Esophagus squamous epithelium (tissue), 5 donors: ENCODE measurements around the gene CUBN. TPM values are rescaled to one million over a fixed set of nuclear protein-coding genes. Genes with fewer than 3 reads are reported as not detected.
A peak's percentile ranks its signal among the peaks of the same experiment; 100 is the strongest.

ENCODE experiments used
- DNase-seq: peaks from one replicate; lab custom pipeline; 2025; lab: John Stamatoyannopoulos, UW
- H3K27ac ChIP-seq, 4 donors: fragments of 200-600 bp; sonication (generic); one replicate each; pipeline ENCODE4 v1.5.1; 2016 to 2019; ENCODE audit warnings: mild to moderate bottlenecking in 1 of 4
- H3K27me3 ChIP-seq, 4 donors: fragments of 200-600 bp; sonication (generic); 1 replicate in 3 of 4; 2 replicates in 1 of 4; pipeline versions ENCODE4 v1.5.1 to v1.6.0; 2017 to 2021; ENCODE audit warnings: antibody characterized with exemption in 1 of 4
- H3K36me3 ChIP-seq, 3 donors: fragments of 200-600 bp; sonication (generic); one replicate each; pipeline ENCODE4 v1.5.1; 2016 to 2019
- H3K4me1 ChIP-seq, 3 donors: fragments of 200-600 bp; sonication (generic); one replicate each; pipeline ENCODE4 v1.5.1; 2017 to 2019
- H3K4me3 ChIP-seq, 4 donors: fragments of 200-600 bp; sonication (generic); 1 replicate in 3 of 4; 2 replicates in 1 of 4; pipeline ENCODE4 v1.5.1; 2016 to 2019; ENCODE audit warnings: mild to moderate bottlenecking in 2 of 4, moderate library complexity in 1 of 4
- H3K9me3 ChIP-seq, 3 donors: fragments of 200-600 bp; sonication (generic); one replicate each; pipeline ENCODE4 v1.5.1; 2016 to 2019
- POLR2A ChIP-seq, 4 donors: fragments of 450-650 bp; IDR thresholded peaks; one replicate each; pipeline ENCODE4 v1.6.1; 2017; ENCODE audit warnings: antibody characterized with exemption in 4 of 4, mild to moderate bottlenecking in 4 of 4, moderate library complexity in 3 of 4
- WGBS, 2 donors: methylation state at CpG; one replicate each; pipeline ENCODE4 v1.1.5; 2018; 5-methylcytosine and 5-hydroxymethylcytosine counted together
- intact Hi-C: fragments of 100-400 bp; cut with DNase I; formaldehyde crosslinking; loops from one replicate; pipeline ENCODE4 v1.15.0; 2022
- total RNA-seq, 4 donors: library from RNA; depleted of rRNA; stranded (reverse); fragments of >200 nt; gene quantifications; one replicate each; pipeline ENCODE4 v1.1.0, GENCODE V29; 2016
- TF ChIP-seq, protein P1 (sequence below), 6 experiments: fragments of 450-650 bp in 4 of 6; fragments of 200-600 bp in 2 of 6; sonication (generic) in 2 of 6; IDR thresholded peaks; one replicate each; pipeline ENCODE4 v1.5.1; 2016 to 2019; ENCODE audit warnings: antibody characterized with exemption in 6 of 6, mild to moderate bottlenecking in 4 of 6, moderate library complexity in 4 of 6
- donor health status: DM: yes; HTN: yes; CAD: no.

The CUBN gene
- total RNA-seq, 4 donors from 2014 or later = 0.15 to 0.83 (median 0.51) TPM

DNA sequence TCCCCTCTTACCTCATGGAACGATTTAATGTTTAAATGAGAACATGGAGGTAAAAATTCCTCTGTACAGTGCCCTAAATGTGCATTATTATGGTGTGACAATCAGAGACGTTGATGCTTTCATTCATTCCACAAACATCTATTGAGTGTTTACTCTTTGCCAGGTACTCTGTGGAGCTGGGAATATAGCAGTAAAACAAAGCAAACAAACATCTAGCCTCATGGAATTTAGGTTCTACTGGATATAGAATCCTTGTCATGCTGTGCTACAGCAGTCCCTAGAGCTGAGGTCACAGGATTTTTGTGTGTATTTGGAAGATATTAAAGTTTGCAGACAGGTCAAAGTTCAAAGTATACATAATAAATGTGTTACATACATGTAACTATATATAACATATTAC, 140.7 kb downstream of the CUBN start:
- peaks cover 0 to 26% (median 0%) of the 10 kb centered on the region in 3 donors for H3K4me1 ChIP-seq
- no peak for TF ChIP-seq POLR2A (IDR thresholded peaks at IDR 0.05)
- TF ChIP-seq, protein P1, sequence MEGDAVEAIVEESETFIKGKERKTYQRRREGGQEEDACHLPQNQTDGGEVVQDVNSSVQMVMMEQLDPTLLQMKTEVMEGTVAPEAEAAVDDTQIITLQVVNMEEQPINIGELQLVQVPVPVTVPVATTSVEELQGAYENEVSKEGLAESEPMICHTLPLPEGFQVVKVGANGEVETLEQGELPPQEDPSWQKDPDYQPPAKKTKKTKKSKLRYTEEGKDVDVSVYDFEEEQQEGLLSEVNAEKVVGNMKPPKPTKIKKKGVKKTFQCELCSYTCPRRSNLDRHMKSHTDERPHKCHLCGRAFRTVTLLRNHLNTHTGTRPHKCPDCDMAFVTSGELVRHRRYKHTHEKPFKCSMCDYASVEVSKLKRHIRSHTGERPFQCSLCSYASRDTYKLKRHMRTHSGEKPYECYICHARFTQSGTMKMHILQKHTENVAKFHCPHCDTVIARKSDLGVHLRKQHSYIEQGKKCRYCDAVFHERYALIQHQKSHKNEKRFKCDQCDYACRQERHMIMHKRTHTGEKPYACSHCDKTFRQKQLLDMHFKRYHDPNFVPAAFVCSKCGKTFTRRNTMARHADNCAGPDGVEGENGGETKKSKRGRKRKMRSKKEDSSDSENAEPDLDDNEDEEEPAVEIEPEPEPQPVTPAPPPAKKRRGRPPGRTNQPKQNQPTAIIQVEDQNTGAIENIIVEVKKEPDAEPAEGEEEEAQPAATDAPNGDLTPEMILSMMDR (IDR thresholded peaks at IDR 0.05) = no peak
- 74 to 79% methylated on average over 2 of the region's 2 CpGs for WGBS, 2 donors
- no peaks in the 10 kb centered on the region for H3K9me3 ChIP-seq
- no peak overlapping the region for H3K27ac ChIP-seq
- no peak for DNase-seq
- no peaks in the 10 kb centered on the region for H3K27me3 ChIP-seq
- H3K36me3 ChIP-seq = no peaks in the 10 kb centered on the region
- intact Hi-C loops = no loop called here
- no peak overlapping the region for H3K4me3 ChIP-seq

DNA sequence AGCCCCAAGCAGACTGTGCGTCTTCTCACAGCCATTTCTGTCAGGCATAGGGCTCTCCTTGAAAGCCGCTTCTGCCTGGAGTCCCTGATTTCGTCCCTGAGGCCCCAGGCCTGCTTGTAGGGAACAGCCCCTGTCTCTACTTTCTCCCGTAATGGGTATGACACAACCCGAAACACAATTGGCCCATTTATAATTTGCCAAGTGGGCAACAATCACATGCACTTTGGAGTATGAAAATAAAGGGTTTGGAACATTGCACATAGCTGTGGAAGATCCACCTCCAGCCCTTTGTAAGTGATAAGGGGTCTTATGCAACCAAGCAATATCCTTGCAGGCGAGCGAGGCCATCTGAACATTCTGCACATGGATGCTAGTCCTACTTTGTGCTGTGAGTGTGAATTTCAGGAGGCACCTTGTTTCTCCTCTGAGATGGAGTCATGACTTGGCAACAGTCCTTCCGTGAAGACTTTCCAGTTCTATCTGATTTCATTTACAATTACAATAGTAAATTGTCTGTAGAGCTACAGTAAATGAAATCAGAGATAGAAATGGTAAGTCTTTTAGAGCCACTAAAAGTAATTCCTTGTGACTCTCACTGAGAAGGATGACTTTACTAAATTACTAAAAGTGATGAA, 141.5 kb downstream of the CUBN start:
- H3K4me1 ChIP-seq = peaks cover 0 to 25% (median 0%) of the 10 kb centered on the region in 3 donors
- 80 to 84% methylated on average over 8 of the region's 8 CpGs for WGBS, 2 donors
- H3K9me3 ChIP-seq = no peaks in the 10 kb centered on the region
- intact Hi-C loops = no loop called here
- TF ChIP-seq, protein P1 (IDR thresholded peaks at IDR 0.05) = no peak
- no peak for TF ChIP-seq POLR2A (IDR thresholded peaks at IDR 0.05)
- no peak for DNase-seq
- H3K27me3 ChIP-seq = no peaks in the 10 kb centered on the region
- peak overlapping the region in 3 of 4 donors; percentile 37 to 68 (median 60) for H3K27ac ChIP-seq
- no peaks in the 10 kb centered on the region for H3K36me3 ChIP-seq
- no peak overlapping the region for H3K4me3 ChIP-seq

DNA sequence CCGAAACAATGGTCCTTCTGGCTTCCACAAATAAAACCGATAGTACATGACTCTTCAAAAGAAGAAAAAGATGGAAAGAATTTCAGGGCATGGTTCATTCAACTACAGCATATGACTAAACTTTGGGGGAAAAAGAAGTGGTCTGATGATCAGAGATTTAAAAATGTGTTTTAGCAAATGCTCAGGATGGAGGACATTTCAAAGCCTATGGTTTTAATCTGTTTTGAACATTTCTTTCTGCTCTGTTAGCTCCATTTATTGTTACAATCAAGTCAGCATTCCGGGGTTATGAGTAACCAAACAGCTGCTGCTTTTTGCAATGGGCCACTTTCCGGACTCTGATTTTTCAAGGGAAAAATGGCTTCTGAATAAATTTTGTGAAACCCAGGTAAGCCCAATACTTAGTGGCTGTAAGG, 142.4 kb downstream of the CUBN start:
- no peaks in the 10 kb centered on the region for H3K27me3 ChIP-seq
- H3K4me3 ChIP-seq = no peak overlapping the region
- 28 to 62% methylated on average over 4 of the region's 4 CpGs for WGBS, 2 donors
- TF ChIP-seq, protein P1 (IDR thresholded peaks at IDR 0.05) = no peak
- TF ChIP-seq POLR2A (IDR thresholded peaks at IDR 0.05) = no peak
- H3K4me1 ChIP-seq = peaks cover 0 to 21% (median 0%) of the 10 kb centered on the region in 3 donors
- H3K27ac ChIP-seq = peak overlapping the region; percentile 4 to 68 (median 48)
- intact Hi-C loops = no loop called here
- no peaks in the 10 kb centered on the region for H3K9me3 ChIP-seq
- DNase-seq = no peak
- no peaks in the 10 kb centered on the region for H3K36me3 ChIP-seq

DNA sequence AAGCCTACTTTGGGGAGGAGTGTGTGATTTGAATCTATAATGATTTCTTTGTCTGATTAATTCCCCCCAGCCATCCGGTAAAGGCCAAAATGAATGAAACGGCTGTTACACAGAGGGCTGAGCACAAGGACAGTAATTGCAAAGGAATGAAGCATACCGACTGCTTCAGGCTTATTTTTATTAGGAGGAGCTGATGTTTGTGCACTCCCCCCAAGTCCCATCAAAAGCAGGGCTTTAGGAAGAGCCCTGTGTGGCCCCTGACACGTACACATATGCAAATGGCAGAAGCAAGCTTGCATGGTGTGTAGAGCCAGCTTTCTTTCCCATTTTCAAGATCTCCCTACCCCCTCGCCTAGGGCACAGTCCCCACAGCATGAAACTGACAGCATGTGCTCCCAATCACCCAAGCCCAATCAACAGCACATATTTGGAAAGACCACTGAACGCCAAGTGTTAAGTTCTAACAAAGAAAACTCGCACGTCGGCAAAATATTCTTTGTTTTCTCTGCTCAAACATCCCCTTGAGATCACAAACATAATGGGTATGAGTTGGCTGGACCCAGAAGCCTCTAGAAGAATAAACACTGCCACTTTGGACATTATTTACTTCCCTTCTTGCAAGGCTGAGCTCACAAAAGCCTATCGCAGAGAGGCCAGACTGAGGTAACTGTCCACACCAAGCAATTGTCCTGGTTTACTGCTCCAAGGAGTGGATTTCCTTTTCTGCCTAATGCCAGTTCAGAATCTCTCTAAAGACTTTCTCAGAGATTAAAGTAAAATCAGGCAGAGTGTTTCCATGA, 143.0 kb downstream of the CUBN start:
- Histone ChIP-seq H3K9me3 (no peaks in the 10 kb centered on the region), H3K36me3 (no peaks in the 10 kb centered on the region), H3K27me3 (no peaks in the 10 kb centered on the region), H3K4me3 (no peak overlapping the region), H3K27ac (peak overlapping the region; percentile 4 to 68 (median 40)), H3K4me1 (peaks cover 0 to 21% (median 0%) of the 10 kb centered on the region in 3 donors)
- no peak for TF ChIP-seq POLR2A (IDR thresholded peaks at IDR 0.05)
- TF ChIP-seq, protein P1 (IDR thresholded peaks at IDR 0.05) = no peak
- DNase-seq = no peak
- WGBS, 2 donors = 39 to 53% methylated on average over 8 to 10 of the region's 10 CpGs
- intact Hi-C loops = no loop called here

DNA sequence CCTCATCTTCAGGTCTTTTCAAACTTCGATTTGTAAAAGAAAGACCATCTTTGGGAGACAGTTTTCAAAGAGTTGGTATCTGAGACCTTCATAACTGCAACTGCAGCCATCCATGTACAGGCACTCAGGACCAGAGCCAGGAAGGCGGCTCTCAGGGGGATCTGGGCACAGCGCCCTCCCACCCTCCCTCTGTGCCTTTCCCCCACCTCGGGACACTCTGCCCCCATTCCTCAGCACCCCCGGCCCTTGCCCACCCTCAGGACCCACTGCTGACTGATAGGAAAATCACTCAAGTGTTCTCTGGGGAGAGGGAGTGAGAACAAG, 143.6 kb downstream of the CUBN start:
- H3K4me1 ChIP-seq = peaks cover 0 to 21% (median 0%) of the 10 kb centered on the region in 3 donors
- no peak overlapping the region for H3K4me3 ChIP-seq
- H3K9me3 ChIP-seq = no peaks in the 10 kb centered on the region
- peak overlapping the region; percentile 4 to 68 (median 40) for H3K27ac ChIP-seq
- H3K27me3 ChIP-seq = no peaks in the 10 kb centered on the region
- intact Hi-C loops = no loop called here
- DNase-seq = no peak
- WGBS, 2 donors = 77% methylated on average over 4 of the region's 5 CpGs; no CpG with 5 or more reads in 1 of the 2 donors
- TF ChIP-seq, protein P1 (IDR thresholded peaks at IDR 0.05) = no peak
- no peak for TF ChIP-seq POLR2A (IDR thresholded peaks at IDR 0.05)
- no peaks in the 10 kb centered on the region for H3K36me3 ChIP-seq
